Choroid plexus epithelial cell (primary cell): Measurements from ENCODE around the gene SKIDA1.
A peak's percentile ranks its signal among the peaks of the same experiment; 100 is the strongest.

Experiments
- DNase-seq: peaks from one replicate; pipeline ENCODE4 v3.0.0-alpha.2; 2010; ENCODE audit warnings: low read depth
- H3K4me3 ChIP-seq: 2 replicates; pipeline ENCODE4 v1.5.1; 2011; ENCODE audit warnings: low read depth, mild to moderate bottlenecking, control low read depth, low read length, moderate library complexity
- TF ChIP-seq, protein P1 (sequence below): conservative IDR thresholded peaks from 2 replicates; pipeline ENCODE4 v1.5.1; 2011; ENCODE audit warnings: low read depth, mild to moderate bottlenecking, control low read depth, inconsistent platforms, low read length, moderate library complexity

SKIDA1 gene

DNA sequence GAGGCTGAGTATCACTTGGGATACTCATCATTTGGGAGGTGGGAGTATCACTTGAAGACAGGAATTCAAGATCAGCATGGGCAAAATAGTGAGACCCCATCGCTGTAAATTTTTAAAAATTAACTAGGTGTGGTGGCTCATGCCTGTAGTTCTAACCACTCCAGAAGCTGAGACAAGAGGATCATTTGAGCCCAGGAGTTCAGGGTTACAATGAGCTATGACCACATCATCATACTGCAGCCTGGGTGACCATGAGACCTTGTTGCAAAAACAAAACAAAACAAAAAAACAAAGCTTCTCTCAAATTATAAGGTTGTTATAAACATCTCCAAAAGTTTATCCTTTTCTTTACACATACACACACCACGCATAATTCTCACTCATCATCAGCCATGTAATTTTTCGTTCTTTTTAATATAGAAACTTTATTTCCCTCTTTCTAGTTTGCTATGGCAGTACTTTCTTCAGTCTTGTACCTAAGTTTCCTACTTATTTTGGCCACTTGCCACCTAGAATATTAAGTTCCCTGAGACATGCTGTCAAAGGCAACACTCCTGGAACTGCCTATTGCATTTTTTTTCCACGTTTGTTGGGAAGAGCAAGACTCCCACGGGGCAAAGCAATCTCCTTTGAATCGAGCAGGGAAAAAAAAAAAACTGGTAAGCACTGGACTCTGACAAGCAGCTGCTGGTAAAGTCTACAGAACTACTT lies 37.1 kb downstream of the SKIDA1 start:
- DNase-seq: peak; percentile 65
- H3K4me3 ChIP-seq: no peak overlapping the region
- TF ChIP-seq, protein P1, sequence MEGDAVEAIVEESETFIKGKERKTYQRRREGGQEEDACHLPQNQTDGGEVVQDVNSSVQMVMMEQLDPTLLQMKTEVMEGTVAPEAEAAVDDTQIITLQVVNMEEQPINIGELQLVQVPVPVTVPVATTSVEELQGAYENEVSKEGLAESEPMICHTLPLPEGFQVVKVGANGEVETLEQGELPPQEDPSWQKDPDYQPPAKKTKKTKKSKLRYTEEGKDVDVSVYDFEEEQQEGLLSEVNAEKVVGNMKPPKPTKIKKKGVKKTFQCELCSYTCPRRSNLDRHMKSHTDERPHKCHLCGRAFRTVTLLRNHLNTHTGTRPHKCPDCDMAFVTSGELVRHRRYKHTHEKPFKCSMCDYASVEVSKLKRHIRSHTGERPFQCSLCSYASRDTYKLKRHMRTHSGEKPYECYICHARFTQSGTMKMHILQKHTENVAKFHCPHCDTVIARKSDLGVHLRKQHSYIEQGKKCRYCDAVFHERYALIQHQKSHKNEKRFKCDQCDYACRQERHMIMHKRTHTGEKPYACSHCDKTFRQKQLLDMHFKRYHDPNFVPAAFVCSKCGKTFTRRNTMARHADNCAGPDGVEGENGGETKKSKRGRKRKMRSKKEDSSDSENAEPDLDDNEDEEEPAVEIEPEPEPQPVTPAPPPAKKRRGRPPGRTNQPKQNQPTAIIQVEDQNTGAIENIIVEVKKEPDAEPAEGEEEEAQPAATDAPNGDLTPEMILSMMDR: no peak

DNA sequence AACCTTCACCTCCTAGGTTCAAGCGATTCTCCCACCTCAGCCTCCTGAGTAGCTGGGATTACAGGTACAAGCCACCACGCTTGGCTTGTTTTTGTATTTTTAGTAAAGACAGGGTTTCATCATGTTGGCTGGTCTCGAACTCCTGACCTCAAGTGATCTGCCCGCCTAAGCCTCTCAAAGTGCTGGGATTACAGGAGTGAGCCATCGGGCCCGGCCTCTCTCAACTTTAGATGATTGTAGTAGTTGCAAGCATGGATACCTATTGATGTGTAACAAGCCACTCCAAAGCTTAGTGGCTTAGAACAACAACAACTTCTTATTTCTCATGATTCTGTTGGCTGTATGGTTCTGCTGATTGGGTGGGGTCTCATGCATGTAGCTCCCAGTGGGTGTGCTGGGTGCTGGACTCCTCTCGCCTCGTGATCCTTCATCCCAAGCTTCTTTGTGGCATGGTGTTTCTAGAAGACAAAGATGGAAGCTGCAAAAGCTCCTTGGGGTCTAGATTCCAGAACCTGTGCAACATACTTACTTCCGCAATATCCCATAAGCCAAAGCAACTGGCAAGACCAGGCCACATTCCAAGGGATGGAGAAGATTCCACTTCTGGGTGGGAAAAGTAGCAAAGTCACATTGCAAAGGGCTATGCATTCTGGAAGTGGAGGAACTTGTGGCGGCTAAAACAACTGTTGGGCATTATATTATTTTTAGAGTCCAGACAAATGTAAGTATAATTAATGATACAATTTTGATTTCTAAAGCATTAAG lies 37.9 kb downstream of the SKIDA1 start:
- no peak for DNase-seq
- no peak overlapping the region for H3K4me3 ChIP-seq
- TF ChIP-seq, protein P1: no peak

DNA sequence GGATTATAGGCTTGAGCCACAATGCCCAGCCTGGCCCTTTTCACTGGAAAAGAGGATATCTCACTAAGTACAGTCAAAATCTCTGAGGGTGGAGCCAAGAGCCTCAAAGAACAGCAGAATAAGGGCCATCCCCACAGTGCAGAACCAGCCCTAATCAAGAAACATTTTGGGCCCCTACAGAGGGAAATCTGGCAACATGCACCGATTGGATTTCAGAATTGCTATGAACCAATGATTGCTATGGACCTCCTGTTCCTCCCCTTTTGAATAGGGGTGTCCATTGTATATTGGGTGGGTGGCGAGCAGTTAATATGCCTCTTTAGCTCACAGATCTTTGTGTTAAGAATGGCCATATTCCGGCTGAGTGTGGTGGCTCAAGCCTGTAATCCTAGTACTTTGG lies 42.7 kb downstream of the SKIDA1 start:
- no peak for DNase-seq
- TF ChIP-seq, protein P1: no peak
- H3K4me3 ChIP-seq: no peak overlapping the region

DNA sequence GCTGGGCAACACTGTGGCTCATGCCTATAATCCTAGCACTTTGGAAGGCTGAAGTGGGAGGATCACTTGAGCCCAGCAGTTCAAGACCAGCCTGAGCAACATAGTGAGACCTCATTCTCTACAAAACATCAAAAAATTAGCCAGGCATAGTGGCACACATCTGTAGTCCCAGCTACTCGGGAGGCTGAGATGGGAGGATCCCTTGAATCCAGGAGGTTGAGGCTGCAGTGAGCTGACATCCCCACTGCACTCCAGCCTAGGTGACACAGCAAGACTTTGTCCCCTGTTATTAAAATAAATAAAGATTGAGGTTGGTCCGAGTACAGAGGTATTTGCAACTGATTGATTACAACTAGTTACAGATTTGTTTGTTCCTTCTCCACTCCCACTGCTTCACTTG lies 44.1 kb downstream of the SKIDA1 start:
- DNase-seq: no peak
- H3K4me3 ChIP-seq: no peak overlapping the region
- TF ChIP-seq, protein P1: no peak

DNA sequence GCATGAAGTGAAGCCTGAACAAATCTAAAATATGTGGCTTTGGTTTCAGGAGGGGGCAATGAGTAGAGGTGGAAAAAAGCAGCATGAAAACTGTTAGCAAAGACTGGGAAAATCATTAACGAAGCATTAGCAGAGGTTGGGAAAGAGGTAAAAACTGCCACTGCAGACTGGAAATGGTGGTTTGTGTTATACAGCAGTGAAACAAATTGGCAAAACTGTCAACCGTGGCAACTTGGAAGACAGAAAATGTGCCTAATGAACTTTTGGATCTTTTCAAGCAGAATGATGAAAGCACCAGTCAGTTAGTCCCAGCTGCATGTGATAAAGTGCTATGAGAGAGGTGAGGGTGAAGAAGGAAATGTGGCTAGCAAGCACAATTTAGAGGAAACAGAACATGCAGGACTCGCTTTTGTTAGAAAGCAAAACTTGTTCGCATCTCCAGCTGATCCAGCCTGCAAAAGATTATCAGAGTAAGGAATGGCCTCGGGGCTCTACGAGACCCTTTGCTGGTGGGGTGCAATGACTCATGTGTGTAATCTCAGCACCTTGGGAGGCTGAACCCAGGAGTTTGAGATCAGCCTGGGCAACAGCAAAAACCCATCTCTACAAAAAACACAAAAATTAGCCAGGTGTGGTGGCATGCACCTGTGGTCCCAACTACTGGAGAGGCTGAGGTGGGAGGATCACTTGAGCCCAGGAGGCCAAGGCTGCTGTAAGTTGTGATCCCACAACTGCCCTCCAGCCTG lies 45.7 kb downstream of the SKIDA1 start:
- H3K4me3 ChIP-seq: no peak overlapping the region
- DNase-seq: no peak
- TF ChIP-seq, protein P1: no peak

DNA sequence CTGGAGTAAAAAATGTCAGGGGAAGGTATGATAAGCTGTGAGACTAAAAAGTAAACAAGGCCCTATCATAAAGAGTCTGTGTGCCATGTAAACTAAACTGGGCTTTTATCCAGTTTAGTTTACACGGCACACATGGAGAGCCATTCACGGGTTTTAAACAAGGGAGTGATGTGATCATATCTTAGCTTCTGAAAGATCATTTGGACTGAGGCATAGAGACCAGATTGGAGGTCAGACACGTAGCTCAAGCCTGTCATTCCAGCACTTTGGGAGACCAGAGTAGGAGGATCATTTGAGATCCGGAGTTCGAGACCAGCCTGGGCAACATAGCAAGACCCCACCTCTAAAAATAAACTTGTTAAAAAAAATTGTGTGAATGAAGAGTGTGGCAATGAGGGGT lies 50.1 kb downstream of the SKIDA1 start:
- no peak for DNase-seq
- TF ChIP-seq, protein P1: no peak

More for the DNA sequence above, 50.1 kb downstream of the SKIDA1 start:
- H3K4me3 ChIP-seq: no peak overlapping the region
